Body of pancreas (tissue), 4 donors: ENCODE measurements around the gene ABTB1.

Experiments used
- POLR2A ChIP-seq, 3 donors: fragments of 450-650 bp; IDR thresholded peaks; one replicate each; pipeline ENCODE4 v1.6.1; 2016; ENCODE audit warnings: antibody characterized with exemption in 3 of 3, mild to moderate bottlenecking in 2 of 3
- TF ChIP-seq, protein P1 (sequence below), 7 experiments: fragments of 450-650 bp in 4 of 7; fragments of 200-600 bp in 3 of 7; sonication (generic) in 3 of 7; IDR thresholded peaks; one replicate each; pipeline ENCODE4 v1.5.1; 2016 to 2019; ENCODE audit warnings: antibody characterized with exemption in 7 of 7

DNA sequence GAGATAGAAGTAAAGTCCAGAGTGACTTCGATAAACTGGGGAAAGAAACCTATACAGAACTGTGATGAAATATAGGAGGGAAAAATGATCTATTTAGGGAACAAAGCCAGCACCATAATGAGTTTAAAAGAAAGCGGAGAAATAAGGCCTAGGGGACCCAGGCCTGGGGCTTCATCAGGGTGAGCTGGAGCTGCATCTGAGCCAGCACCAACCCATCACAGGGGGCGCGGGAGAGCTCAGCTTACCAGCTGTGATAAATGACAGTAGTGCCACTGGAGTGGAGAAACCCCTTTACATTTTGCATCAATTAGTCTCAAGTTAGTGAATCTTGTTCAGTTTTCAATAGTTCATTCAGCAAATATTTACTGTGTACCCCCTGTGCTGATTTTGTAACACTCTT, 22.5 kb upstream of the ABTB1 start:
- TF ChIP-seq, protein P1, sequence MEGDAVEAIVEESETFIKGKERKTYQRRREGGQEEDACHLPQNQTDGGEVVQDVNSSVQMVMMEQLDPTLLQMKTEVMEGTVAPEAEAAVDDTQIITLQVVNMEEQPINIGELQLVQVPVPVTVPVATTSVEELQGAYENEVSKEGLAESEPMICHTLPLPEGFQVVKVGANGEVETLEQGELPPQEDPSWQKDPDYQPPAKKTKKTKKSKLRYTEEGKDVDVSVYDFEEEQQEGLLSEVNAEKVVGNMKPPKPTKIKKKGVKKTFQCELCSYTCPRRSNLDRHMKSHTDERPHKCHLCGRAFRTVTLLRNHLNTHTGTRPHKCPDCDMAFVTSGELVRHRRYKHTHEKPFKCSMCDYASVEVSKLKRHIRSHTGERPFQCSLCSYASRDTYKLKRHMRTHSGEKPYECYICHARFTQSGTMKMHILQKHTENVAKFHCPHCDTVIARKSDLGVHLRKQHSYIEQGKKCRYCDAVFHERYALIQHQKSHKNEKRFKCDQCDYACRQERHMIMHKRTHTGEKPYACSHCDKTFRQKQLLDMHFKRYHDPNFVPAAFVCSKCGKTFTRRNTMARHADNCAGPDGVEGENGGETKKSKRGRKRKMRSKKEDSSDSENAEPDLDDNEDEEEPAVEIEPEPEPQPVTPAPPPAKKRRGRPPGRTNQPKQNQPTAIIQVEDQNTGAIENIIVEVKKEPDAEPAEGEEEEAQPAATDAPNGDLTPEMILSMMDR (IDR thresholded peaks at IDR 0.05) = no peak
- no peak for TF ChIP-seq POLR2A (IDR thresholded peaks at IDR 0.05)
